Natural killer cell (primary cell): ENCODE data around the gene AHNAK2. TPM values are rescaled to one million over a fixed set of nuclear protein-coding genes. Genes with fewer than 3 reads are reported as not detected.
A peak's percentile ranks its signal among the peaks of the same experiment; 100 is the strongest.

Source experiments
- ATAC-seq, 3 donors: fragments of 150-1000 bp in 2 of 3; fragments of 200-7000 bp in 1 of 3; cut with Tn5 transposase; 1 replicate in 1 of 3; 2 replicates in 2 of 3; pipeline ENCODE4 v1.10.0; 2021; ENCODE audit warnings: mild to moderate bottlenecking in 2 of 3, moderate library complexity in 2 of 3
- DNase-seq, 2 donors: peaks; one replicate each; pipeline versions ENCODE4 v3.0.0 to v3.0.0-alpha.2; 2013 to 2021; ENCODE audit warnings: mixed read lengths in 1 of 2
- H3K27ac ChIP-seq: one replicate; pipeline ENCODE4 v1.5.1; 2013; ENCODE audit warnings: mild to moderate bottlenecking, low read length
- H3K27me3 ChIP-seq: one replicate; pipeline ENCODE4 v1.6.1; 2013; ENCODE audit warnings: low read length; ENCODE audit not compliant: control insufficient read depth, insufficient read depth
- H3K36me3 ChIP-seq: one replicate; pipeline ENCODE4 v1.6.1; 2013; ENCODE audit warnings: low read length; ENCODE audit not compliant: control insufficient read depth, insufficient read depth
- H3K4me1 ChIP-seq: one replicate; pipeline ENCODE4 v1.6.1; 2013; ENCODE audit warnings: low read length; ENCODE audit not compliant: control insufficient read depth, insufficient read depth
- H3K4me3 ChIP-seq: one replicate; pipeline ENCODE4 v1.5.1; 2013; ENCODE audit warnings: low read length
- H3K9me3 ChIP-seq: one replicate; pipeline ENCODE4 v1.6.1; 2013; ENCODE audit warnings: low read length; ENCODE audit not compliant: control insufficient read depth, insufficient read depth
- H3K27ac Mint-ChIP-seq, 2 donors: one replicate each; pipeline ENCODE4 v1.8.0; 2022; ENCODE audit warnings: mild to moderate bottlenecking in 2 of 2, mixed read lengths in 2 of 2, moderate library complexity in 1 of 2
- H3K27me3 Mint-ChIP-seq, 2 donors: one replicate each; pipeline ENCODE4 v1.8.0; 2022; ENCODE audit warnings: low read depth in 2 of 2, mixed read lengths in 2 of 2
- H3K36me3 Mint-ChIP-seq: one replicate; pipeline ENCODE4 v1.8.0; 2022; ENCODE audit warnings: mixed read lengths
- H3K4me1 Mint-ChIP-seq, 2 donors: one replicate each; pipeline ENCODE4 v1.8.0; 2022; ENCODE audit warnings: mixed read lengths in 2 of 2
- H3K4me3 Mint-ChIP-seq: one replicate; pipeline ENCODE4 v1.8.0; 2022; ENCODE audit warnings: mild to moderate bottlenecking, moderate library complexity, mixed read lengths
- H3K9me3 Mint-ChIP-seq, 2 donors: one replicate each; pipeline ENCODE4 v1.8.0; 2022; ENCODE audit warnings: mixed read lengths in 2 of 2
- CTCF ChIP-seq: fragments of 200-600 bp; IDR thresholded peaks from one replicate; pipeline ENCODE4 v1.8.0; 2022; ENCODE audit warnings: antibody characterized with exemption
- WGBS: methylation state at CpG from one replicate; pipeline ENCODE4 v1.1.7; 2013; ENCODE audit warnings: missing lambda C conversion rate; ENCODE audit not compliant: insufficient coverage; 5-methylcytosine and 5-hydroxymethylcytosine counted together
- intact Hi-C: fragments of 100-400 bp; cut with micrococcal nuclease; formaldehyde crosslinking; loops from one replicate; pipeline ENCODE4 v1.14.2; 2022
- total RNA-seq, 4 donors: library from RNA; stranded (reverse); fragments of 120-200 nt in 1 of 4; gene quantifications; one replicate each; pipeline versions ENCODE4 v1.2.3 to v1.2.4, GENCODE V29; 2013 to 2022

AHNAK2 gene
- total RNA-seq, 3 donors from 2014 or later (not counting 1 experiment from before 2014, with no cell fraction given), result 0.05 TPM; not detected in 2

- Histone ChIP-seq H3K4me3 (no peak overlapping the region), H3K36me3 (no peaks in the 10 kb centered on the region), H3K9me3 (no peaks in the 10 kb centered on the region), H3K27me3 (no peaks in the 10 kb centered on the region), H3K4me1 (no peaks in the 10 kb centered on the region), H3K27ac (no peak overlapping the region)
- Mint-ChIP-seq H3K36me3 (no peaks in the 10 kb centered on the region), H3K4me3 (no peak overlapping the region), H3K27me3 (peaks cover 1 to 3% of the 10 kb centered on the region in 2 donors), H3K9me3 (no peaks in the 10 kb centered on the region), H3K4me1 (no peaks in the 10 kb centered on the region), H3K27ac (no peak overlapping the region)
- intact Hi-C loops, result no loop called here
- no peak for DNase-seq
- TF ChIP-seq CTCF, result no peak
- 94% methylated on average over 7 of the region's 7 CpGs for WGBS
- no peak for ATAC-seq
Observed at GRCh38 chr14:104898195-104898558, 80.0 kb downstream of the AHNAK2 start.

GRCh38 chr14:104897330-104898194 lies 80.6 kb downstream of the AHNAK2 start:
- Mint-ChIP-seq H3K4me1 (no peaks in the 10 kb centered on the region), H3K27me3 (no peaks in the 10 kb centered on the region), H3K4me3 (no peak overlapping the region), H3K9me3 (no peaks in the 10 kb centered on the region), H3K36me3 (no peaks in the 10 kb centered on the region), H3K27ac (no peak overlapping the region)
- Histone ChIP-seq H3K4me1 (no peaks in the 10 kb centered on the region), H3K9me3 (no peaks in the 10 kb centered on the region), H3K27me3 (no peaks in the 10 kb centered on the region), H3K36me3 (no peaks in the 10 kb centered on the region), H3K4me3 (no peak overlapping the region), H3K27ac (no peak overlapping the region)
- DNase-seq (no peak), ATAC-seq (no peak)
- 89% methylated on average over 37 of the region's 37 CpGs for WGBS
- TF ChIP-seq CTCF, result no peak
- intact Hi-C loops, result no loop called here

DNA sequence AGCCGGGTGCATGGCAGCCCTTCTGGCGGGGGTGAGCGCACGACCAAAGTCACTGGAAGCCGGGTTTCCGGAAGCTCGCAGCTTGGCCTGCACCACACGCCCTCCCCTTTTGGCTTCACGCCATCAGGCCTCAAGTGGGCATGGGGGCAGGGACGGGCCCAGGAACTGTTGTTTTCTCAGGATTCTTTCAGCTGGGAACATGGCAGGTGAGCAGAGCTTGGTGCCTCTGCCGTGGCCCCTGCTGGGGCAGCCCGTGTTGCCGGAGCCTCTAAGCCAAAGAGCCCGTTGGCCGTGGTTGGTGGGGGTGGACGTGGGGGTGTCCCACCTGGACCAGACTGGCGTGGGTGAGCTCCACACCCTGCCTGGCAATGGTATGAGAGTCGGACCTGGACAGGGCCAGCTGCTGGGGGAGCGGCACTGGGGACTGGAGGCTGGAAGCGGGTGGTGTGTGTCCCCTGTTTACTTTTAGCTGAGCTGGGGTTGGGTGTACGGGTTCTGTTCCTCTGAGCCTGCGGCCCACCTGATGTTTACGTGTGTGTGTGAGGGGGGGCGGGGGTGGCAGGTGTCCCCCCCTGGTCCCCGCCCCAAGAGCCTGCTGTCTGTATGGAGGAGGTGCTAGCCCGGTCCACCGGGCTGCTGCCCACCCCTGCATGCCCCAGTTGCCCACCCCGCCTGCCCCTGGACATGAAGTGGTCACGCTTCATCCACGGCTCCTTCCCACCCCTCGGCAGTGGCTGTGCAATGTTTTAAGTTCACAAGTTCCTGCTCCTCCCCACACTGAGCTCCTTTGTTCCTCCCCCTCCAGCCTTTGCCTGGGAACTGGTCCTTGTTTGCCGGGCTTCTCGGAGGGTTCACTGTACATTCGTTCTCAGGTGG lies 82.2 kb downstream of the AHNAK2 start:
- intact Hi-C loops, result no loop called here
- no peaks in the 10 kb centered on the region for H3K4me1 Mint-ChIP-seq
- peak in 1 of 2 donors; percentile 2 for DNase-seq
- Histone ChIP-seq H3K9me3 (no peaks in the 10 kb centered on the region), H3K4me3 (no peak overlapping the region), H3K27me3 (no peaks in the 10 kb centered on the region), H3K36me3 (no peaks in the 10 kb centered on the region), H3K27ac (no peak overlapping the region), H3K4me1 (no peaks in the 10 kb centered on the region)
- WGBS, result 87% methylated on average over 31 of the region's 34 CpGs
- no peak overlapping the region for H3K4me3 Mint-ChIP-seq
- no peaks in the 10 kb centered on the region for H3K27me3 Mint-ChIP-seq
- H3K27ac Mint-ChIP-seq, result no peak overlapping the region
- no peak for TF ChIP-seq CTCF
- H3K9me3 Mint-ChIP-seq, result no peaks in the 10 kb centered on the region
- H3K36me3 Mint-ChIP-seq, result no peaks in the 10 kb centered on the region
- ATAC-seq, result no peak
